Measurements from ENCODE around the gene TSPAN14.

Gene TSPAN14

GRCh38 chr10:80504158-80504811 lies 50.2 kb downstream of the TSPAN14 start:
- no peak for DNase-seq (ENCODE audit: low read depth)

DNA sequence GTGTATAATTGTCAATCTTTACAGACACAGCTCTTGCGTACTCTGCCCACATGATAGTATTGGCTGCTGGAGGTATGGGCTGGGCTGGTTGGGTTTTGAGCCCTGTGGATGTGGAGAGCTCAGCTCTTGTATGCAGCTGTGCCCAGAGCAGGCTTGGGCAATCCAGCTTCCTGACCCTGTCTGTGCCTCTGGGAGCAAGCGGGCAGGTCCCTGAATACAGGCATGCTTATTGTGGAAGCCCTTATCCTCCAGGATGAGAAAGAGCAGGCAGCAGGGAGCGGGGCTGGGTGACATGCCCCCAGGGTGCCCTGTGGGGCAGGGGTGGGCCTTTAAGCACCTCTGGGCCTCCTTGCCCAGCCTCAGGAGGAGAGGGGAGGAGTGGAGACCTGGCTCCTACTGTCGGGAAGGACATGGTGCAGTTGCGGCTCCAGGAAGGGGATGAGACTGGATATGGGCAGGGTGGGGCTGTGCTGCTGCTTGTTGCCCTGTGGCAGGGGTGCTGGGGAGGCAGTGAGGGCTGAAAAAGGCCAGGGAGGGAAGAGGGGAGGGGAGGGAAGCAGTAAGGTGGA lies 50.9 kb downstream of the TSPAN14 start:
- DNase-seq (ENCODE audit: low read depth), result no peak

DNA sequence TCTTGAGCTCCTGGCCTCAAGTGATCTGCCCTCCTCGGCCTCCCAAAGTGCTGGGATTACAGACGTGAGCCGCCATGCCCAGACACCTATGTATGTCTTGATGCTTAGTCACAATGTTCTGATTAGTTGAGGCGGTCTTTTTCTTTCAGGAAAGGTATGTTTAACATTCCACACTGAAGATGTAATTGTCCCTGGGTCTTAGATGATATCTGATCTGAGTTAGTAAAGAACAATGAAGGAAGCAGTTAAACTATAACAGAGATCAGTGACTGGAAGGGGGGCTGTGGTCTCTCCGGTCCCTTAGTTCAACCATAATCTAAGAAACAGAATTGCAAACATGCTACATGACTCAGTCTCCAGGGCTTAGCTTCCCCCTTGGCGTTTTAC lies 52.1 kb downstream of the TSPAN14 start:
- no peak for DNase-seq (ENCODE audit: low read depth)

DNA sequence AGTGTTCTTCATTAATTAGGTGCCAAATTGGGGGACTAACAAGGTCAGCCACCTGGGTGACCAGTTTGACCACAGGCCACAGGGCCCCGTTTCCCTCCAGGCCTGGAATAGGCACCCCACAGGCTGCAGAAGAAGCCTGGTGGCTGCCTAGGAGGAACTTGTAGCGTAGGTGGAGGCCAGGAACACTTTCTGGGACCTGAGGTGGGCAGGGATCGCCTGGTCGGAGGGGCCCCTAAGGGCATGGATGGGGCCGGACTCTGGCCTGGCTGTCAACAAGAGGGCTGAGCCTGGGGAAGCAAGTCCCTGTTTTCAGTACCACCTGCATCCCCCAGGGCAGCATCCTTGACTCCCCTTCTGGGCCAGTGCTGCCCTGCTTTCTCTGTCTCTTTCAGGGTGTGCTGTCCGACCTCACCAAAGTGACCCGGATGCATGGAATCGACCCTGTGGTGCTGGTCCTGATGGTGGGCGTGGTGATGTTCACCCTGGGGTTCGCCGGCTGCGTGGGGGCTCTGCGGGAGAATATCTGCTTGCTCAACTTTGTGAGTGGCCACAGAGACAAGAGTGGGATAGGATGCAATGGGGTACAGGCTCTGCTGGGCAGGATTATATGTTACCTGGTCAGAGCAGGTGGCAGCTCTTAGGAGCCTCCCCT lies 52.9 kb downstream of the TSPAN14 start:
- no peak for DNase-seq (ENCODE audit: low read depth)

DNA sequence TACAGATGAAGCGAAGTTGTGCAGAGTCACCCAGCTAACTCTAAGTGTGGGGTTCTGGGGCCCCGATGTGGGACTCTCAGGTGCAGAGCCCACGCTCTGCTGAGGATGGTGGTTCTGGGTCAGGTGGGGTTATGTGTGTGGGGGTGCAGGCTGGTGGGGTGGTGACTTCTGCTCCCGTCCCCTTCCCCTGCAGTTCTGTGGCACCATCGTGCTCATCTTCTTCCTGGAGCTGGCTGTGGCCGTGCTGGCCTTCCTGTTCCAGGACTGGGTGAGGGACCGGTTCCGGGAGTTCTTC lies 54.9 kb downstream of the TSPAN14 start:
- no peak for DNase-seq (ENCODE audit: low read depth)

DNA sequence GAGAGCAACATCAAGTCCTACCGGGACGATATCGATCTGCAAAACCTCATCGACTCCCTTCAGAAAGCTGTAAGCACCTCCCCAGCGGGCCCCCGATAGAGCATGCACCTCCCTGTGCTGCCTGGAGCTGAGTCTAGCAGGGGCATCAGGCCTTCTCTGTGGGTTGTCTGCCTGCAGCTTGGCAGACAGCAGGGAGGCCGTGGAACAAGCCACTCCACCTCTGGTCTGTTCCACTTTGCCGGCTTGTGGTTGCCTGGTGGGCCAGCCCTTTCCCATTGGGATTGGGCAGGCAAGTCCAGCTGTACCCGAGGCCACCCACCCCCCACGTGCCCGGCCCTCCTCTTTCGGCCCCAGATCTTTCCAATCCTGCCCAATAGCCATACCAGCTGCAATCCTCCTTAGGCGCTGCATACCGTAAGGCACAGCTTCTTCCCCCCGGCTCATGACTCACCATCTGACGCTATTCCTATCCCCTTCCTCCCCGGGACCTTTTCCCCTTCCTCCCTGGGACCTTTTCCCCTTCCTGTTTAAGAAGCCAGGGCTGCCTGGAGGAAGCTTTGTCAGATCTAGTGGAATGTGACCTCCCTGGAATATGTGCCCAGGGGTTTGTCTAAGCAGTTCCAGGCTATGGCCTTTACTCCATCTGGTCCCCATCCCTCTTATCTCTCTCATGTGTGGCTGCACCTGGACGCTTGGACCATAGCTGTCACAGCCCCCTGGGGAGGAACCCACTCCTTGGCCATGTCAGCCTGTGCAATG lies 55.5 kb downstream of the TSPAN14 start:
- DNase-seq (ENCODE audit: low read depth), result no peak

DNA sequence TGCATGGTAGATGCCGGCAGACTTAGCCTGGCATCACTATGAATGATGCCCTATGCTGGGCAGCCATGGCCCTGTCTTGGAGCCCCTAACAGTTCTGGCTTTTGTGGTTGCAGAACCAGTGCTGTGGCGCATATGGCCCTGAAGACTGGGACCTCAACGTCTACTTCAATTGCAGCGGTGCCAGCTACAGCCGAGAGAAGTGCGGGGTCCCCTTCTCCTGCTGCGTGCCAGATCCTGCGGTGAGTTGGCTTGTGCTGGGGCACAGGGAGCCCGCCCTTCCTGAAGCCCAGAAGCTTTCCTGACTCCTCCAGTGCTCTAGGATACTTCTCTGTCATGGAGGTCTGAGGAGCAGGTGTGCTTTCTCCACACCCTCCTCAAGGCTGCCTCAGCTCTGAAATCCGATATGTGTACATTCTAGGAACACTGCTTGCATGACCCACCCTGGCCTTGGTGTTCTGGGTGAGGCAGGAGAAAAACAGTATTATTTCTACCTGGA lies 58.0 kb downstream of the TSPAN14 start:
- no peak for DNase-seq (ENCODE audit: low read depth)

- DNase-seq (ENCODE audit: low read depth), result no peak
Observed at GRCh38 chr10:80513106-80513505, 59.0 kb downstream of the TSPAN14 start.

DNA sequence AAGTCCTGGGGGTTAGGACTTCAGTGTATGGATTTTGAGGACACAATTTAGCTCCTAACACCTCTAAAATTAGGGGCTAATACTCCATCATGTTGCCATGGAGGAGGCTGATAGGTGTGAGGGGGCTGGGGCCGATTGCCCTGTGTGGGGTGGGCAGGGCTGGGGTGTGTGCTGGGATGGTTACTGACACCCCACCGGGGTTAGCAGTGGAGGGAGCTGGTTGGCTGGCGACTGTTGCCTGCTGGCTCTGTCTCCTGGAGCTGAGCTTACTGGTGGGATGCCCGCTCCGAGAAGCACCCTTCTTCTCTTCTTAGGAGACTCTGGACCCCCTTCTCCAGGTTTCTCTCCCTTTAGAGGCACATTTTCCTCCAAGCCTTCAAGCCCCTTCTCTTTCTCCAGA lies 61.4 kb downstream of the TSPAN14 start:
- no peak for DNase-seq (ENCODE audit: low read depth)

- no peak for DNase-seq (ENCODE audit: low read depth)
Observed at GRCh38 chr10:80515941-80516340, 61.8 kb downstream of the TSPAN14 start.

GRCh38 chr10:80516506-80517075 lies 62.5 kb downstream of the TSPAN14 start:
- DNase-seq (ENCODE audit: low read depth), result no peak

DNA sequence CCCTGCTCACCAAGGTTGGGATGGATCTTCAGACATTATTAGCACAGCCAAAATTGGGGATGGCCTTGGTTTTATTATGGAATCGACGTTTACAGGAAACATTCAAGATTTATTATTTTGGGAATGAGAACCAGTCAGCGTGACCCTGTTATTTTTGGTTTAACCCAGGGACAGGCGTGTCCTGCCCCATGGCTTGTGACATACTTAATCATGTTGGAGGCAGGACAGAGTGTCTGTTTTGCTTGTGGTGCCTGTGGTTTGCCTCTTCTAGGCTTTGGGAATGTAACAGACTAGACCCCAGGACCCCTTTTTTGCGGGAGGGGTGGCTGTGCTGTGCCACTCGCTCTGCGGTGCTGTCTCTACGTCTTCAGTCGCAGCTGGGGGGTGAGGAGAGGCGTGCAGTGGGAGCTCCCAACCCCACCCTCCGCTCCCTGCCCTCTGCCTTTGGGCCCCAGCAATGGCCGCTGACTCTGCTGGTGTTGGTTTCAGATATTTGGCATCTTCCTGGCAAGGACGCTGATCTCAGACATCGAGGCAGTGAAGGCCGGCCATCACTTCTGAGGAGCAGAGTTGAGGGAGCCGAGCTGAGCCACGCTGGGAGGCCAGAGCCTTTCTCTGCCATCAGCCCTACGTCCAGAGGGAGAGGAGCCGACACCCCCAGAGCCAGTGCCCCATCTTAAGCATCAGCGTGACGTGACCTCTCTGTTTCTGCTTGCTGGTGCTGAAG lies 63.5 kb downstream of the TSPAN14 start:
- no peak for DNase-seq (ENCODE audit: low read depth)

DNA sequence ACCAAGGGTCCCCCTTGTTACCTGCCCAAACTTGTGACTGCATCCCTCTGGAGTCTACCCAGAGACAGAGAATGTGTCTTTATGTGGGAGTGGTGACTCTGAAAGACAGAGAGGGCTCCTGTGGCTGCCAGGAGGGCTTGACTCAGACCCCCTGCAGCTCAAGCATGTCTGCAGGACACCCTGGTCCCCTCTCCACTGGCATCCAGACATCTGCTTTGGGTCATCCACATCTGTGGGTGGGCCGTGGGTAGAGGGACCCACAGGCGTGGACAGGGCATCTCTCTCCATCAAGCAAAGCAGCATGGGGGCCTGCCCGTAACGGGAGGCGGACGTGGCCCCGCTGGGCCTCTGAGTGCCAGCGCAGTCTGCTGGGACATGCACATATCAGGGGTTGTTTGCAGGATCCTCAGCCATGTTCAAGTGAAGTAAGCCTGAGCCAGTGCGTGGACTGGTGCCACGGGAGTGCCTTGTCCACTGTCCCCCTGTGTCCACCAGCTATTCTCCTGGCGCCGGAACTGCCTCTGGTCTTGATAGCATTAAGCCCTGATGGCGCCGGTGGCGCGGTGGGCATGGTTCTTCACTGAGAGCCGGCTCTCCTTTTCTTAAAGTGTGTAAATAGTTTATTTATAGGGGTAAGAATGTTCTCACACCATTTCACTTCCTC lies 64.2 kb downstream of the TSPAN14 start:
- DNase-seq (ENCODE audit: low read depth), result no peak

DNA sequence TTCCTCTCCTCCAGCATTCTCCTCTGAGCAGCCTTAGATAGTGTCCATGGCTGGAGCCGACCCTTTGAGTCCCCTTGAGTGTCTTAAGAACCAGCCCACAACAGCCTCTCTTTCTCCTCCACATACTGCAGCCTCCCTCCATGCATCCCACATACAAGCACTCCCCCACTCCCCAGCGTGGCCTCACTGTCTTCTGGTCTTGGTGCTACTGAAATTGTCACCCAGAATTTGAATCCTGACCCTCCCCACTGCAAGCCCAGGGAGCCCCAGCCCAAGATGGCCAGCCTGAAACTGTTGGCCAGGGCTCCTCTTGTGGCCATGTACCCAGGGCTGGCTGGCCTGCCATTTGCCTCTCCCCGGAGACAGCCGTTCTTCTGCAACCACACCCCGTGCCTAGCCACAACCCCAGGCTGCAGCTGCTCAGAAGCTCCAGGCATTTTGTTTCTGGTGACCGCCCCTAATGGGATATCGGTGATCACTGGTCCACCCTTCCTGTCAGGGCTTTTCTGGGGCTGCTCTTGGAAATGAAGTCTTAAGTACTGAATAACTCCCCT lies 64.8 kb downstream of the TSPAN14 start:
- no peak for DNase-seq (ENCODE audit: low read depth)

GRCh38 chr10:80519936-80520650 lies 66.0 kb downstream of the TSPAN14 start:
- DNase-seq (ENCODE audit: low read depth), result no peak

DNA sequence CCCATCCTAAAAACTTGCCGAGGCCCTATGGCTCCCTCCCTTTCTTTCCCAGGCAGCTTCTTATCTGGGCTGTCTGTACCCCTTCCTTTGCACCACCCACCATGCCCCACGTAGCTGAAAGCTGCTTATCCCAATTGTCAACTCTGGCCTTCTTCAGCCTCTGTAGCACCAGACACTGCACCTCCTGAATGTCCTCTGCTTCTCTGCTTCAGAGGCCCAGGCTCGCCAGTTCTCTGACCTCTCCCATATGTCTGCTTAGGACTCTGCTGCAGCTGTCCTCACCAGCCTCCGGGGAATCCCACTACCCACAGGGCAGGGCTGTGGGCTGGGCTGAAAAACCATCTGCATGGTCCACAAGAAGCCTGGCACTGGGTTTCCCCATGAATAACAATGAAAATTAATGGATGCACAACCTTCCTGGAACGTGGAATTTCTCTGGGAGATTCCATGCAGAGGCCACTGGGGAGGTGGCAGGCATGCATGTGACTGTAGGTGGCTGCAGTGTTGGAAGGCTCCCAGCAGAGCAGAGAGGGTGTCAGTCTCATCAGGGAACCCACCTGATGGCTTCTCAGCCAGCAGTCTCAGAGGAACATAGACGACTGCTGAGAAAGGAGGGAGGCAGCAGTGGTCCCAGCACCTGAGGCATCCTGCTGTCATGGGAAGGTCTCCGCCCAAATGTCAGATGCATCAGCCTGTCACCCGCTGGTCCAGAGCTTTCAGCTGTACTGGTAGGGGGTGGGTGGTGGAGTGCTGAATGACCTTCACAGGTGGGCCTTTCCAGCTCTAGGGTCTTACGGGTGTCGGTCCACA lies 66.8 kb downstream of the TSPAN14 start:
- DNase-seq (ENCODE audit: low read depth), result no peak

GRCh38 chr10:80522756-80523363 lies 68.8 kb downstream of the TSPAN14 start:
- DNase-seq (ENCODE audit: low read depth), result no peak

DNA sequence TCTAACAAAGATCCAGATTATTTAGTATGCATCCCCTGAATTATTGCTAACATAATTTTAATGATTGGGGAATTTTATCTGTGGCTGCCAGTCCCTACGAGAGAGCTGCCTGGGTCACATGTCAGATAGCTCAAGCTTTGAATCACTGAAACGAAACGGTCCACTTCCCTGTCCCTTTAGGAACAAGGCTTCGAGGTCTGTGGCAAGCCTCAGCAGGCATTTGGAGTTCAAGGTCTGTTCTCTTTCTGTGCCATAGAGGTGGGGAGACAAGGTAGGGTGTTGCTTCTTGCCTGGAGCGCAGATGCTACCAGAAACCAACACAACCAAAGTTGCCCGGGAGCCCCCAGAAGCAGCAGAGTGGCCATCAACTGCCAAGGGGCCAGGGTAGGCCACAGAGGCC lies 69.7 kb downstream of the TSPAN14 start:
- no peak for DNase-seq (ENCODE audit: low read depth)

Data from stimulated activated CD8-positive, alpha-beta memory T cell treated with anti-CD3 and anti-CD28 coated beads, Interleukin-12 subunit alpha, Interleukin-12 subunit beta, amount 100 ng/mL, for 1 hour (primary cell).